Measurements from ENCODE around the gene DUSP10.

DUSP10 gene

GRCh38 chr1:221782477-221782876, 40.6 kb upstream of the DUSP10 start:
- no peak for DNase-seq (ENCODE audit: low spot score)
- TF ChIP-seq, protein P1, sequence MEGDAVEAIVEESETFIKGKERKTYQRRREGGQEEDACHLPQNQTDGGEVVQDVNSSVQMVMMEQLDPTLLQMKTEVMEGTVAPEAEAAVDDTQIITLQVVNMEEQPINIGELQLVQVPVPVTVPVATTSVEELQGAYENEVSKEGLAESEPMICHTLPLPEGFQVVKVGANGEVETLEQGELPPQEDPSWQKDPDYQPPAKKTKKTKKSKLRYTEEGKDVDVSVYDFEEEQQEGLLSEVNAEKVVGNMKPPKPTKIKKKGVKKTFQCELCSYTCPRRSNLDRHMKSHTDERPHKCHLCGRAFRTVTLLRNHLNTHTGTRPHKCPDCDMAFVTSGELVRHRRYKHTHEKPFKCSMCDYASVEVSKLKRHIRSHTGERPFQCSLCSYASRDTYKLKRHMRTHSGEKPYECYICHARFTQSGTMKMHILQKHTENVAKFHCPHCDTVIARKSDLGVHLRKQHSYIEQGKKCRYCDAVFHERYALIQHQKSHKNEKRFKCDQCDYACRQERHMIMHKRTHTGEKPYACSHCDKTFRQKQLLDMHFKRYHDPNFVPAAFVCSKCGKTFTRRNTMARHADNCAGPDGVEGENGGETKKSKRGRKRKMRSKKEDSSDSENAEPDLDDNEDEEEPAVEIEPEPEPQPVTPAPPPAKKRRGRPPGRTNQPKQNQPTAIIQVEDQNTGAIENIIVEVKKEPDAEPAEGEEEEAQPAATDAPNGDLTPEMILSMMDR (IDR thresholded peaks at IDR 0.05; ENCODE audit: extremely low read depth, insufficient read depth, missing control alignments): no peak
- in situ Hi-C loops (cut with MboI; ENCODE audit: low pct_unique_long_range_greater_than_20kb, low sequenced_read_pairs, unreplicated experiment): no loop called here

- no peak for DNase-seq (ENCODE audit: low spot score)
- in situ Hi-C loops (cut with MboI; ENCODE audit: low pct_unique_long_range_greater_than_20kb, low sequenced_read_pairs, unreplicated experiment): no loop called here
- TF ChIP-seq, protein P1 (IDR thresholded peaks at IDR 0.05; ENCODE audit: extremely low read depth, insufficient read depth, missing control alignments): no peak
Measured at GRCh38 chr1:221781102-221781755, 39.3 kb upstream of the DUSP10 start.

DNA sequence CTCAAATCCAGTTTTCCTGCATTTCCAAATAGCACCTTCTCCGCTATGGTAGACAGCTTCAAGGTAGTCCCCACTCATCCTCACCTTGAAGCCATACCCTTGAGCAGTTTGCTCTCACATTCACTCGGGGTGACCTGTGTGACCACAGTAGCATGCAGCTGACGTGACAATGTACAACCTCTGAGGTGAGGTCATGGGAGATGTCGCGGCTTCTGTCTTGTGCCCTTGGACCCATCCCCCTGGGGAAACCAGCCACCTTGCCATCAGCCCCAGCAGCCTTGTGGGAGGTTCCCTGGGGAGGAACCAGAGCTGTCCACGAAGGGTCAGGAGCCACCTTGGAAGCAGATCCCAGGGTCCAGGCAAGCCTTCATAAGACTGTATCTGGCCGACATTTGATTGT, 38.3 kb upstream of the DUSP10 start:
- in situ Hi-C loops (cut with MboI; ENCODE audit: low pct_unique_long_range_greater_than_20kb, low sequenced_read_pairs, unreplicated experiment): no loop called here
- TF ChIP-seq, protein P1 (IDR thresholded peaks at IDR 0.05; ENCODE audit: extremely low read depth, insufficient read depth, missing control alignments): no peak
- no peak for DNase-seq (ENCODE audit: low spot score)

DNA sequence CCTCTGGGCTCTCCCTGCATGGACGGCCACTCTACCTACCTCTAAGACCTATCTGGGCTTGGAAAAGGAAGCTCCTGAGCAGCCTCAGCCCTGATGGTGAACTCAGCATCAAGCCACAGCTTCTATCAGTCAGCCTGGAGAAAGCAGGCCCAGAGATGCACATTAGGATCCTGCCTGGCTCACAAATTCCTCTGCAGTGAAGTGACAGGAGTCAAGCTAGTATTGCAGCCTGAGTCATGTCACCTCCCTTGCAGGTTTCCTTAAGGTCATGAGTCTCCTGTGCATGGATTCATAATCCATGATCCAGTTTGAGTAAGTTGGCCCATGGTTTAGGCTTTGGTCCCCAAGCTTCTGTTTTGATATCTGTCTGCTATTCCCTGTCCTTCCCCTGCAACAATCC, 37.9 kb upstream of the DUSP10 start:
- no peak for DNase-seq (ENCODE audit: low spot score)
- TF ChIP-seq, protein P1 (IDR thresholded peaks at IDR 0.05; ENCODE audit: extremely low read depth, insufficient read depth, missing control alignments): no peak
- in situ Hi-C loops (cut with MboI; ENCODE audit: low pct_unique_long_range_greater_than_20kb, low sequenced_read_pairs, unreplicated experiment): no loop called here

GRCh38 chr1:221778535-221779142, 36.8 kb upstream of the DUSP10 start:
- peak; percentile 23 for DNase-seq (ENCODE audit: low spot score)
- TF ChIP-seq, protein P1 (IDR thresholded peaks at IDR 0.05; ENCODE audit: extremely low read depth, insufficient read depth, missing control alignments): no peak
- in situ Hi-C loops (cut with MboI; ENCODE audit: low pct_unique_long_range_greater_than_20kb, low sequenced_read_pairs, unreplicated experiment): no loop called here

DNA sequence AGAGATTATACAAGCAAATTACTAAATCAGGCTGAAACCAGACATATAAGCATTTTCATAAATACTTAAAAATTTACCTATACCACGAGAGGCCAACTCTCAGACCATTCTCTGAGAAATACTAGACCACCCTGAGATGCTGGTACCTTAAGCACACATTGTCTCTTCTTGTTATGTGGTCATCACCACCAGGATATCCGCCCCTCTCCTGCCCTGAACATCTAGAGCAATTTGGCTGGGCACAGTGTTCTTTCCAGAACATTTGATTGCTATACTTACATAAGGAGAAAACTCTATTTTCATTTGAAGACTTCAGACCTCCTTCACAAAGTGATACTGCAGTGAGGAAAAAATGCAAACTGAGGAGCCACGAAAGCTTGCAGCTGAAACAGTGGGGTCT, 36.2 kb upstream of the DUSP10 start:
- TF ChIP-seq, protein P1 (IDR thresholded peaks at IDR 0.05; ENCODE audit: extremely low read depth, insufficient read depth, missing control alignments): no peak
- in situ Hi-C loops (cut with MboI; ENCODE audit: low pct_unique_long_range_greater_than_20kb, low sequenced_read_pairs, unreplicated experiment): no loop called here
- no peak for DNase-seq (ENCODE audit: low spot score)
